ENCODE data around the gene AUH. TPM values are rescaled to one million over a fixed set of nuclear protein-coding genes. Genes with fewer than 3 reads are reported as not detected.
A peak's percentile ranks its signal among the peaks of the same experiment; 100 is the strongest.

Gene AUH
- total and polyA plus RNA-seq, 9 of the 15 experiments (the other 6 are each of a cell fraction or from before 2014, with no cell fraction given): 3.4 to 29.0 (median 10.1) TPM

GRCh38 chr9:91197232-91198181, 164.2 kb downstream of the AUH start (continued):
- TF ChIP-seq DDX20 (tag; IDR thresholded peaks at IDR 0.05; ENCODE audit: low read depth) (peak; percentile 19; the same call in 1 of the 2 replicates), ILK (tag; IDR thresholded peaks at IDR 0.05; ENCODE audit: borderline replicate concordance, low read depth) (no peak), GTF3C2 (IDR thresholded peaks at IDR 0.05; ENCODE audit: borderline replicate concordance, extremely low read depth, insufficient read length) (no peak), RBM17 (IDR thresholded peaks at IDR 0.05; ENCODE audit: borderline replicate concordance, low read depth, low read length) (no peak), ZNF507 (tag; conservative IDR thresholded peaks at IDR 0.05) (no peak), ZNF592 (IDR thresholded peaks at IDR 0.05) (peak; percentile 87), FOSL1 (tag; conservative IDR thresholded peaks at IDR 0.05) (peak; percentile 93), NR3C1 (CRISPR knock-in tag; IDR thresholded peaks at IDR 0.05) (no peak), ARID1B (IDR thresholded peaks at IDR 0.05) (peak; percentile 76), ZBTB11 (CRISPR knock-in tag; IDR thresholded peaks at IDR 0.05) (0 out of 6 replicates have a peak, but pooled peaks of 1 of the 3 experiments have one; percentile 40), SP1 (CRISPR knock-in tag; IDR thresholded peaks at IDR 0.05) (no peak), DEAF1 (CRISPR knock-in tag; IDR thresholded peaks at IDR 0.05) (no peak)

Data from K562 (cell line).